ENCODE measurements around the gene MAGI2.

The MAGI2 gene

DNA sequence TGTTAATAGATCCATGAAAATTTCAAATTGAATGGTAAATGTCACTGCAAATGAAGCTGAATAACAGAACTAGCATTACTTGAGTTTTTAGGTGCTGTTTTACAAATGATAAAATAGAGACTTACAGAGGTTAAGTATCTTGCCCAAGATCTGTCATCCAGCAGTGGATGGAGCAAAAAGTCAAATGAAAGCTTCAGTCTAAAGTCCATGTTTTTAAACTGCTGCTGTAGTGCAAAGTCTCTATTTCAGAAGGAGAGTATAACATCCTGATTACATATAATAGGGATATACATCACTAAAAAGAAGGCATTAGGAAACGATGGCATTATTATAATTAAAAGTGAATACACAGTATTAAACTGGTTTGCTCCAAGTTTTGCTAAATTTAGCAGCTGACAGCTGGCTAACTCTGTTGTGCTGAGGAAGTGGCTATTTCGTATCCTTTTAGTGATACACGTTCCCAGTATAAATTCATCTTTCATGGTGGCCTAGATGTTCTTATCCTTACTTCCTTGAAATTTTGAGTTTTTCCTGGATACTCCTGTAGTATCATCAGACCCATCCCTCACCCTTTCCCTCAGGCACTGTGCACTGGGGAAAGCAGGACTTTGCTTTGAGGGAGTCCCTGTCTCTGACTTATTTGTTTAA is 603.2 kb downstream of the MAGI2 start:
- no peak overlapping the region for H3K18ac ChIP-seq (ENCODE audit: low read depth in 1 of 2, low read length in 2 of 2)
- no peak overlapping the region for H3K4me3 ChIP-seq (ENCODE audit: insufficient read depth in 1 of 2, low read depth in 1 of 2, low read length in 2 of 2)
- H3K79me1 ChIP-seq (replicated peaks; ENCODE audit: low read length, poor library complexity, severe bottlenecking): no peaks in the 10 kb centered on the region
- no peak overlapping the region for H2BK12ac ChIP-seq (ENCODE audit: low read length in 2 of 2)
- no peak overlapping the region for H4K8ac ChIP-seq (ENCODE audit: low read length)
- H3K4ac ChIP-seq (ENCODE audit: low read depth in 1 of 2, low read length in 2 of 2): no peak overlapping the region
- H3K9ac ChIP-seq (ENCODE audit: low read length): no peak overlapping the region
- no peak for DNase-seq
- H2BK5ac ChIP-seq (ENCODE audit: low read depth, low read length, poor library complexity, severe bottlenecking): no peak overlapping the region
- H3K9me3 ChIP-seq (ENCODE audit: control insufficient read depth, low read length): no peaks in the 10 kb centered on the region
- no peak overlapping the region for H2AFZ ChIP-seq (ENCODE audit: low read depth, low read length)
- H3K4me1 ChIP-seq (ENCODE audit: control insufficient read depth, insufficient read depth, low read depth, low read length): no peaks in the 10 kb centered on the region
- no peak overlapping the region for H2BK15ac ChIP-seq (ENCODE audit: low read depth, poor library complexity, severe bottlenecking)
- no peaks in the 10 kb centered on the region for H3K27me3 ChIP-seq (ENCODE audit: control insufficient read depth in 1 of 2, insufficient read depth in 1 of 2, low read length in 2 of 2)
- H3K27ac ChIP-seq (ENCODE audit: low read length, poor library complexity, severe bottlenecking): no peak overlapping the region
- H2BK120ac ChIP-seq (ENCODE audit: low read depth, low read length): no peak overlapping the region
- H3K36me3 ChIP-seq (ENCODE audit: control insufficient read depth in 1 of 2, insufficient read depth in 2 of 2, low read depth in 1 of 2, low read length in 2 of 2): no peaks in the 10 kb centered on the region
- WGBS: 78% methylated on average over 3 of the region's 3 CpGs
- no peak overlapping the region for H2AK5ac ChIP-seq (ENCODE audit: low read length, severe bottlenecking)
- no peak overlapping the region for H3K14ac ChIP-seq (ENCODE audit: low read length in 2 of 2)
- H4K91ac ChIP-seq (ENCODE audit: low read length): no peak overlapping the region
- H3K23ac ChIP-seq (ENCODE audit: low read length in 2 of 2): no peak overlapping the region
- no peak overlapping the region for H3K4me2 ChIP-seq (ENCODE audit: low read length, poor library complexity, severe bottlenecking)

DNA sequence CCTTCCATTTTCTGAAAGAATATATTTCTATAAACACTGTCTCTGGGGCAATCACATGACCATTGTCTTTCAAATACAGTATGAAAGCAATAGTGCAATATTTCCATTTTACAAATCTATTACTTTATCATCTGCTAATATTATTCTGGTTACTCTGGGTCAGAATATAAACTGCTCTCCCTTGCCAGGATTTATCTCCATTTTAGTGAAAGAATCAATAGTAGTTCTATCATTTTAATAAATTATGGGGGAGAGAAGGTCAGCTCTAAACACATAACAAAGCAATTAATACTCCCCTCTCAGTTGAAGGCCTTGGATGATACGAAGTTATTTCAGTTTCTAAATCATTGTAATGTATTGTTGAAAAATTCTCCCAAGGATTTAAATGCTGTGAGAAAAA is 608.3 kb downstream of the MAGI2 start:
- no peaks in the 10 kb centered on the region for H3K36me3 ChIP-seq (ENCODE audit: control insufficient read depth in 1 of 2, insufficient read depth in 2 of 2, low read depth in 1 of 2, low read length in 2 of 2)
- no peak overlapping the region for H4K91ac ChIP-seq (ENCODE audit: low read length)
- no peaks in the 10 kb centered on the region for H3K4me1 ChIP-seq (ENCODE audit: control insufficient read depth, insufficient read depth, low read depth, low read length)
- no peak overlapping the region for H2BK120ac ChIP-seq (ENCODE audit: low read depth, low read length)
- no peak overlapping the region for H2AFZ ChIP-seq (ENCODE audit: low read depth, low read length)
- no peak overlapping the region for H3K4me3 ChIP-seq (ENCODE audit: insufficient read depth in 1 of 2, low read depth in 1 of 2, low read length in 2 of 2)
- H3K4ac ChIP-seq (ENCODE audit: low read depth in 1 of 2, low read length in 2 of 2): no peak overlapping the region
- no peaks in the 10 kb centered on the region for H3K9me3 ChIP-seq (ENCODE audit: control insufficient read depth, low read length)
- no peak overlapping the region for H3K23ac ChIP-seq (ENCODE audit: low read length in 2 of 2)
- no CpG with 5 or more reads among the region's 1 CpG for WGBS
- H3K14ac ChIP-seq (ENCODE audit: low read length in 2 of 2): no peak overlapping the region
- no peak overlapping the region for H3K9ac ChIP-seq (ENCODE audit: low read length)
- H3K27ac ChIP-seq (ENCODE audit: low read length, poor library complexity, severe bottlenecking): no peak overlapping the region
- no peak overlapping the region for H2BK15ac ChIP-seq (ENCODE audit: low read depth, poor library complexity, severe bottlenecking)
- H2AK5ac ChIP-seq (ENCODE audit: low read length, severe bottlenecking): no peak overlapping the region
- H2BK12ac ChIP-seq (ENCODE audit: low read length in 2 of 2): no peak overlapping the region
- H3K4me2 ChIP-seq (ENCODE audit: low read length, poor library complexity, severe bottlenecking): no peak overlapping the region
- no peak for DNase-seq
- H4K8ac ChIP-seq (ENCODE audit: low read length): no peak overlapping the region
- H3K79me1 ChIP-seq (replicated peaks; ENCODE audit: low read length, poor library complexity, severe bottlenecking): no peaks in the 10 kb centered on the region
- no peak overlapping the region for H3K18ac ChIP-seq (ENCODE audit: low read depth in 1 of 2, low read length in 2 of 2)
- no peaks in the 10 kb centered on the region for H3K27me3 ChIP-seq (ENCODE audit: control insufficient read depth in 1 of 2, insufficient read depth in 1 of 2, low read length in 2 of 2)
- H2BK5ac ChIP-seq (ENCODE audit: low read depth, low read length, poor library complexity, severe bottlenecking): no peak overlapping the region

DNA sequence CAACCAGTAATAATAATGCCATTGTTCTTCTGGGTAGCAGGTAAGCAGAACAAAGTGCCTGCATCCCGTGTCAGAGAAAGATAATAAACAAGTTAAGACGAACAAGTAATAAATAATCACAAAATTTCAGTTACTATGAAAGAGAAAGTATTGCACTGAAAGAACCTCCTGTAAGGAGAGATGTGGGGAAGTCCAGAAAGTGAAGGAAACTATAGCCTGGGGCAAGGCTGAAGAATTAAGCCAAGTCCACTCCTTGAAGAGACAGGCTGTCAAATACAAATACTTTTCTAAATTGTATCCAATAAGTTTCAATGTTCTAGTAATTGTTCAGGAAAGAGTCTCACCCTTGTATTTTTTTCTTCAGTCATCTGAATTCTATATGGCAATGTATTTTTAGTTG is 611.4 kb downstream of the MAGI2 start:
- Histone ChIP-seq H3K14ac (ENCODE audit: low read length in 2 of 2) (no peak overlapping the region), H2BK120ac (ENCODE audit: low read depth, low read length) (no peak overlapping the region), H2BK5ac (ENCODE audit: low read depth, low read length, poor library complexity, severe bottlenecking) (no peak overlapping the region)

DNA sequence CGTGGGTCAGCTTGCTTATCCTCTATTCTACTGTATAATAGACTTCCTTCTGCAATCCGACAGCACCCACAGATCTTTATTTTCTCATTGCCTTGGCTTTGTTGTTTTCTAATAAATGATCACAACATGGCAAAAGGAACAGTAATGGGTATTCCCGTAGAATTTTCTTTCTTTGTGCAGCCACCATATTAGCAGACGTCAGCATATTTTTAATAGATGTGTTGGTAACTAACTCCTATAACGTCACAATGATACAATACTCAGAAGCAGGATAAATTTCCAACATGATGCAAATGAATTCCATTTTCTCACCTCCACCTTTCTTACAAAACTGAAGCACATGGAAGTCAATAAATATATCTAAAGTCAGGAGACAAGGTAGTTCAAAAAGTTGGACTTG is 617.6 kb downstream of the MAGI2 start:
- H3K4ac ChIP-seq (ENCODE audit: low read depth in 1 of 2, low read length in 2 of 2): no peak overlapping the region

More for the DNA sequence above, 611.4 kb downstream of the MAGI2 start:
- H3K4me2 ChIP-seq (ENCODE audit: low read length, poor library complexity, severe bottlenecking): no peak overlapping the region
- H4K91ac ChIP-seq (ENCODE audit: low read length): no peak overlapping the region
- no peak overlapping the region for H2AFZ ChIP-seq (ENCODE audit: low read depth, low read length)
- no peak overlapping the region for H3K4ac ChIP-seq (ENCODE audit: low read depth in 1 of 2, low read length in 2 of 2)
- no peak overlapping the region for H3K23ac ChIP-seq (ENCODE audit: low read length in 2 of 2)
- H2BK12ac ChIP-seq (ENCODE audit: low read length in 2 of 2): no peak overlapping the region
- WGBS: no CpG with 5 or more reads among the region's 2 CpGs
- no peak overlapping the region for H3K4me3 ChIP-seq (ENCODE audit: insufficient read depth in 1 of 2, low read depth in 1 of 2, low read length in 2 of 2)
- no peak overlapping the region for H2BK15ac ChIP-seq (ENCODE audit: low read depth, poor library complexity, severe bottlenecking)
- no peak for DNase-seq
- no peak overlapping the region for H2AK5ac ChIP-seq (ENCODE audit: low read length, severe bottlenecking)
- H3K36me3 ChIP-seq (ENCODE audit: control insufficient read depth in 1 of 2, insufficient read depth in 2 of 2, low read depth in 1 of 2, low read length in 2 of 2): no peaks in the 10 kb centered on the region
- no peak overlapping the region for H3K9ac ChIP-seq (ENCODE audit: low read length)
- no peaks in the 10 kb centered on the region for H3K27me3 ChIP-seq (ENCODE audit: control insufficient read depth in 1 of 2, insufficient read depth in 1 of 2, low read length in 2 of 2)
- H3K9me3 ChIP-seq (ENCODE audit: control insufficient read depth, low read length): no peaks in the 10 kb centered on the region
- H3K4me1 ChIP-seq (ENCODE audit: control insufficient read depth, insufficient read depth, low read depth, low read length): no peaks in the 10 kb centered on the region
- no peak overlapping the region for H3K18ac ChIP-seq (ENCODE audit: low read depth in 1 of 2, low read length in 2 of 2)
- H3K27ac ChIP-seq (ENCODE audit: low read length, poor library complexity, severe bottlenecking): no peak overlapping the region
- no peak overlapping the region for H4K8ac ChIP-seq (ENCODE audit: low read length)
- H3K79me1 ChIP-seq (replicated peaks; ENCODE audit: low read length, poor library complexity, severe bottlenecking): no peaks in the 10 kb centered on the region

More for the DNA sequence above, 617.6 kb downstream of the MAGI2 start:
- no peaks in the 10 kb centered on the region for H3K4me1 ChIP-seq (ENCODE audit: control insufficient read depth, insufficient read depth, low read depth, low read length)
- H3K9ac ChIP-seq (ENCODE audit: low read length): no peak overlapping the region
- H2BK120ac ChIP-seq (ENCODE audit: low read depth, low read length): no peak overlapping the region
- H3K79me1 ChIP-seq (replicated peaks; ENCODE audit: low read length, poor library complexity, severe bottlenecking): no peaks in the 10 kb centered on the region
- no peak overlapping the region for H3K14ac ChIP-seq (ENCODE audit: low read length in 2 of 2)
- H2AK5ac ChIP-seq (ENCODE audit: low read length, severe bottlenecking): no peak overlapping the region
- H3K4me3 ChIP-seq (ENCODE audit: insufficient read depth in 1 of 2, low read depth in 1 of 2, low read length in 2 of 2): no peak overlapping the region
- H2AFZ ChIP-seq (ENCODE audit: low read depth, low read length): no peak overlapping the region
- H3K36me3 ChIP-seq (ENCODE audit: control insufficient read depth in 1 of 2, insufficient read depth in 2 of 2, low read depth in 1 of 2, low read length in 2 of 2): no peaks in the 10 kb centered on the region
- no peak overlapping the region for H3K4me2 ChIP-seq (ENCODE audit: low read length, poor library complexity, severe bottlenecking)
- H4K91ac ChIP-seq (ENCODE audit: low read length): no peak overlapping the region
- no peak overlapping the region for H2BK15ac ChIP-seq (ENCODE audit: low read depth, poor library complexity, severe bottlenecking)
- H2BK5ac ChIP-seq (ENCODE audit: low read depth, low read length, poor library complexity, severe bottlenecking): no peak overlapping the region
- H4K8ac ChIP-seq (ENCODE audit: low read length): no peak overlapping the region
- H3K9me3 ChIP-seq (ENCODE audit: control insufficient read depth, low read length): peaks cover 12% of the 10 kb centered on the region
- H3K18ac ChIP-seq (ENCODE audit: low read depth in 1 of 2, low read length in 2 of 2): no peak overlapping the region
- H3K23ac ChIP-seq (ENCODE audit: low read length in 2 of 2): no peak overlapping the region
- no peaks in the 10 kb centered on the region for H3K27me3 ChIP-seq (ENCODE audit: control insufficient read depth in 1 of 2, insufficient read depth in 1 of 2, low read length in 2 of 2)
- no peak for DNase-seq
- 80% methylated on average over 1 of the region's 5 CpGs for WGBS
- H3K27ac ChIP-seq (ENCODE audit: low read length, poor library complexity, severe bottlenecking): no peak overlapping the region
- no peak overlapping the region for H2BK12ac ChIP-seq (ENCODE audit: low read length in 2 of 2)
